GM19023 (cell line): Measurements from ENCODE around the gene KY.

Source experiments
- ATAC-seq: cut with Tn5 transposase; IDR thresholded peaks from one replicate; pipeline ENCODE4 v1.9.1; 2021; ENCODE audit warnings: mild to moderate bottlenecking, moderate library complexity; ENCODE audit not compliant: unreplicated experiment

Gene KY

DNA sequence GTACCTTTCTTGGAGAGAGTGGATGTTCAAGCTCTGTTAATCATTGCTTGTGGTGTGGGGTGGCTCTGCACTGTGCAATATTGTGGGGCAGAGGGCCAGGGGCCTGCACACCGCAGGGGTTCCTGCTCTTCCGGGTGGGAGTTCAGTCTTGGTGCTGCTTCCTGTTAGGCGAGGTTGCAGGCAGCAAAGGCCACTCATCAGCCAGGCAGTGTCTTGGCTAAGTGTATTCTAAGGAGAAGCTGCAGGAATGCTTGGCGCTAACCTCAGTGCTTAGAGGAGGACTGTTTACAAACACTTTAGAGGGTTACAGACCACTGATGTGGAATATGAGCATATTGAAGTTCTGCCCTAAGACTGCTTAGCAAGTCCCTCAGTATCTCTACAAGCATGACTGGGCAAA is 83.2 kb downstream of the KY start:
- no peak for ATAC-seq

DNA sequence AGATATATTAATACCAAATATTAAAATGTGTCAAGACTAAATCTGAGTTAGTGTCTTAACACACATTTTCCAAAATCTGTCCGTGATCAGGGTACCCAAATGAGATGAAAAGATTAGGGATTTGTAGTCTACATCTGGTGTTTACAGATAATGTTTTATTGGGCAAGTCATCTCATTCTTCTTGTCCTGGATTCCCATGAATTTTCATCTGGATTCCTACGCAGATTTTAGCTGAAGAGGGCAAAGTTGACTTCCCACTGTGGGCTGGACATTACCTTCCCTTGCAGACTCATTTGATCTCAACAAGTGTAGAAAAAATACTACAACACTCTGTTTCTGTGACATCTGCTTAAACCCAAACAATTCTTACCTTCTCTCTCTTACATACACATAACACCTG is 85.8 kb downstream of the KY start:
- ATAC-seq, result no peak

DNA sequence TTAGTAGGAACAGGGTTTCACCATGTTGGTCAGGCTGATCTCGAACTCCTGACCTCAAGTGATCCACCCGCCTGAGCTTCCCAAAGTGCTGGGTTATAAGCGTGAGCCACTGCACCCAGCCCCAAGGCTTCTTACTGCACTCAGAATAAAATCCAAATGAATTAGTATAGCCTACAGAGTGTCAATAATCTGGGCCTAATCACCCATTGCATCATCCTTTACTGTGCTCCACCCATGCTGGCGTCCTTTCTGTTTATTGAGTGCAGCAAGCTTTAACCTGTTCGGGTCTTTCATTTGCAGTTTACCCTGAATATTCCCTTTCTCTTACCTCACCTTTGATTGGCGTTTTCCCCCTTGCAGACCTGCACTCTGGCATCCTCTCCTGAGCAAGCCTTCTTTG is 87.2 kb downstream of the KY start:
- no peak for ATAC-seq

DNA sequence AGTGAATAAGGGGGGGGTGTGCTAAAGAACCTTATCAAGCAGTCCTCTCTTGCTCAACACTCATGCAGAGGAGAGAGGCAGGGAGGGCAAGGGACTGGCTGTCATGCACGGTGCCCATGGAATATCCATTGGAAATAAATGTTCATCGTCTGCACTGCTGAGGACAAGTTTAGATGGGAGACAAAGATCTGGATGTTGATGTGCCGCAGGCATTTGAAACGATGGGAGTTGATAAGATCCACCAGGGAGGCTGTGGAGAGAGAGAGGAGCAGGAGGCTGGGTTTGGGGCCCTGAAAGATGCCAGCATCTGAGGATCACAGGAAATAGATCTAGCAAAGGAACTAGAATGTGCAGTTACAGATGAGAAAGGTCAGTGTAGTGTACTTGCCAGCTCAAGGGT is 88.8 kb downstream of the KY start:
- ATAC-seq, result no peak

DNA sequence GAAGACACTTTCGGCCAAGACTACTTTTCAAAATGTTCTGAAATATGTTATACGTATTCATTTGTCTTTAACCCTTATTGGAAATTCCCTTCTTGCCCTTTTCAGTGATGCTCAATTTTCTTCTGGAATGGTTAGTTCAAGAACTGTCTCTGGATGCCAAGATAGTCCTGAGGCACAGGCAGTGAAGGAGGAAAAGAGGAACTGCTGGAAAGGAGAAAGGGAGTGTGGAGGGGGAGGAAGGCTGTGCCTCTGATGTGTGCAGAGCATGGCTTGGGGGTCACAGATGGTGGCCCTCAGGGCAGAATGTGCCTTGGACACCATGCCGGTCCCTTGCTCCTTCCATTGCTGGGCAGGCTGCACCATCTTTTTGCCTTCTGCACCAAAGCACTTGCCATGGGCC is 91.2 kb downstream of the KY start:
- no peak for ATAC-seq
